ENCODE data around the gene NFATC3.

NFATC3 gene

GRCh38 chr16:68190736-68191510 is 105.8 kb downstream of the NFATC3 start:
- no peak overlapping the region for H3K4me3 ChIP-seq (replicated peaks; ENCODE audit: insufficient read depth, low read length)
- TF ChIP-seq CTCF (IDR thresholded peaks at IDR 0.05; ENCODE audit: insufficient read depth, low read length) (no peak), SPI1 (IDR thresholded peaks at IDR 0.05; ENCODE audit: borderline replicate concordance, low read depth) (no peak), GABPA (IDR thresholded peaks at IDR 0.05; ENCODE audit: low read depth) (no peak), POLR2AphosphoS5 (IDR thresholded peaks at IDR 0.05; ENCODE audit: low read depth) (no peak), REST (IDR thresholded peaks at IDR 0.05; ENCODE audit: insufficient replicate concordance, low read depth) (no peak)
- no peak for DNase-seq (ENCODE audit: low read depth in 1 of 2, low spot score in 1 of 2)
- no peak overlapping the region for H3K27ac ChIP-seq (replicated peaks)
- no peaks in the 10 kb centered on the region for H3K27me3 ChIP-seq (ENCODE audit: insufficient read depth, poor library complexity, severe bottlenecking)

GRCh38 chr16:68194251-68194650 is 109.1 kb downstream of the NFATC3 start:
- no peak overlapping the region for H3K27ac ChIP-seq (replicated peaks)
- no peak for DNase-seq (ENCODE audit: low read depth in 1 of 2, low spot score in 1 of 2)
- TF ChIP-seq SPI1 (IDR thresholded peaks at IDR 0.05; ENCODE audit: borderline replicate concordance, low read depth), result no peak
- no peak for TF ChIP-seq REST (IDR thresholded peaks at IDR 0.05; ENCODE audit: insufficient replicate concordance, low read depth)
- TF ChIP-seq CTCF (IDR thresholded peaks at IDR 0.05; ENCODE audit: insufficient read depth, low read length), result no peak
- TF ChIP-seq GABPA (IDR thresholded peaks at IDR 0.05; ENCODE audit: low read depth), result no peak
- no peak for TF ChIP-seq POLR2AphosphoS5 (IDR thresholded peaks at IDR 0.05; ENCODE audit: low read depth)

GRCh38 chr16:68197250-68197649 is 112.1 kb downstream of the NFATC3 start:
- TF ChIP-seq GABPA (IDR thresholded peaks at IDR 0.05; ENCODE audit: low read depth), result no peak
- TF ChIP-seq SPI1 (IDR thresholded peaks at IDR 0.05; ENCODE audit: borderline replicate concordance, low read depth), result no peak
- TF ChIP-seq CTCF (IDR thresholded peaks at IDR 0.05; ENCODE audit: insufficient read depth, low read length), result no peak
- no peak for TF ChIP-seq REST (IDR thresholded peaks at IDR 0.05; ENCODE audit: insufficient replicate concordance, low read depth)
- no peak for TF ChIP-seq POLR2AphosphoS5 (IDR thresholded peaks at IDR 0.05; ENCODE audit: low read depth)
- Histone ChIP-seq H3K27ac (replicated peaks) (no peak overlapping the region), H3K4me3 (replicated peaks; ENCODE audit: insufficient read depth, low read length) (no peak overlapping the region), H3K27me3 (ENCODE audit: insufficient read depth, poor library complexity, severe bottlenecking) (no peaks in the 10 kb centered on the region)
- no peak for DNase-seq (ENCODE audit: low read depth in 1 of 2, low spot score in 1 of 2)

More at GRCh38 chr16:68194251-68194650, 109.1 kb downstream of the NFATC3 start:
- Histone ChIP-seq H3K27me3 (ENCODE audit: insufficient read depth, poor library complexity, severe bottlenecking) (no peaks in the 10 kb centered on the region), H3K4me3 (replicated peaks; ENCODE audit: insufficient read depth, low read length) (no peak overlapping the region)

Data from HL-60 (cell line).